Measurements from ENCODE around the gene PAK6.

PAK6 gene

DNA sequence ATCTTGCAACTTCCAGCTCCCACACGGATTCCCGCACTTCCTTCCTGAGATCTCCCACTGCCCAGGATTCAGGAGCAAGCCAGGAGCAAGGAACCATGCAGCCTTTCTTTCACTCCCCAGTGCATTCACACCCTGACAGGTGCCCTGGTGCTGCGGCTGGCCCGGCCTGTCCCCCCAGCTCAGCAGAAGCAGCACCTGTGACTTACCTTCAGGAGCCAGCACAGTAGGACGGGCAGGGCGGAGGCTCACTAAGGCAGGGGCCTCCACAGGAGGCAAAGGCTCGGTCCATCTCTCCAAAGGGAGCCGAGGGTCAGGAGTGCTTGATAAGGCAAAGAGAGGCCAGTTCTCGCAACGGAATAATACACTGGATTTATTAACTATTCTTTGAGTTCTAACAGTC is 39.2 kb downstream of the PAK6 start:
- DNase-seq, result no peak

DNA sequence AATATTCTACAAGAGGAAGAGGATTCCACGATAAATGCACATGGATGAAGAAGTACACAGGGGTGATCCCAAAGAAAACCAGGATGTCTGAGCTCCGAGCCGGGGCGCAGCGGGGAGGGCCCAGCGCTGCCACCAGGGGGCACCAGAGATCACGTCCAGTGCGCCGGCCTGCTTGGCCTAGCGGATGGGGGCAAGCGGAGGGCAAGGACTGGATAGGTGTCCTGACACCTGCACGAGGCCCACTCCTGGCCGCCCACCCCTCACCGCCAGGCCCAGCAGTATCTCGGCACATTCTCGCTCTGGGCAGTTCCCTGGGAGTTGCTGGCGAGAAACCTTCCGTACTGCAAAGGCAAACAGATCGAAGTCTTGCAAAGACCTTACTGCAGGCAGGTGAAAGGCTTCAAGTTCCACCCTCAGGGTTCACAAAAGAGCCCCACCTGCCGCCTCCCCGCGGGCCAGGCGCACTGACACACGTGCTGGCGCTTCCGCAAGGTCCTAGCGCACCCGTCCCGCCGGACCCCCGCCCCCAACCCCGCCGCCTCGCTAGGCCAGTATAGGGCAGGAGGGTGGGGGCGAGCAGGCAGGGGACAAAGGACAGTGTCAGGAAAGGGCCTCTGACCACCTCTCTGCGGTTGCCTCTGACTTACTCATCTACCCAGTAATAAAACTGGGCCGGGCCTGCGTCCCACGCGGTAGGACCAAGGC is 40.7 kb downstream of the PAK6 start:
- peak; percentile 53 for DNase-seq

DNA sequence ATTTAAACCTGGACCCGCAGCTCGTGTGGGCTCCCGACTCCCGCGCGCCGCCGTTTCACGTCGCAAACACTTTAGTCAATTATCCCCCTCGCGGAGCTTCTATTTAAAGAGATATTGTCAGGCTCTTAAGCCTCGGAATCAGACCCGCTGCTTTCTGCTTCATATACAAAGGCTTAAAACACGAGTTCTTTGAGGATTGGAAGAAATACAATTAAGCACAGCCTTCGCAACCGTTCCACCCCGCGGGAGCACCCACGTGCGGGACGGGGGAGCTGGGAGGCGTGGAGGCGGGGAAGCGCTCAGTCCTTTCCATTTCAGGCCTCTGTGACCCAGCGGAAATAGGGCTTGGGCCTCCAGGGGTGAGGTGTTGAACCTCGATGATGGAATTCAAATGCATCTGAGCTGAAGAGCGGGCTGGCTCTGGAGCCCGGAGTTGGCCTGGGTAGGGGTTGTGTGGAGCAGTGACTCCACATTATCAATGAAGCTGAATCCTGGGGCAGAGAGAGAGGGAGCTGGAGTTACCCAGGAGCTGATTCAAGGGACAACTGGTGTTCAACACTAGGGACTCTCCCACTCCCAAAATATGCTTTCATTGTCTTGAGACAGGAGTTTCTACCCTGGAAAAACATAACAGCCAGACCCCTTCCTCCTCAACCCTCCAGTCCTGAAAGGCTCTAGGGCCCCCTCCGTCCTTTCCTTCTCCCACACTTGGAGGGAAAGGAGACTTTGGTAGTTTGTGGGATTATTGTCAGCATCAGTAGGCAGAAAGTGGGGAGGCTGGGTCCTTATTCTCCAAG is 41.6 kb downstream of the PAK6 start:
- no peak for DNase-seq

GRCh38 chr15:40281057-40281800 is 42.4 kb downstream of the PAK6 start:
- no peak for DNase-seq

GRCh38 chr15:40281801-40282146 is 42.9 kb downstream of the PAK6 start:
- DNase-seq, result no peak

- no peak for DNase-seq
Observed at GRCh38 chr15:40282147-40282868, 43.4 kb downstream of the PAK6 start.

DNA sequence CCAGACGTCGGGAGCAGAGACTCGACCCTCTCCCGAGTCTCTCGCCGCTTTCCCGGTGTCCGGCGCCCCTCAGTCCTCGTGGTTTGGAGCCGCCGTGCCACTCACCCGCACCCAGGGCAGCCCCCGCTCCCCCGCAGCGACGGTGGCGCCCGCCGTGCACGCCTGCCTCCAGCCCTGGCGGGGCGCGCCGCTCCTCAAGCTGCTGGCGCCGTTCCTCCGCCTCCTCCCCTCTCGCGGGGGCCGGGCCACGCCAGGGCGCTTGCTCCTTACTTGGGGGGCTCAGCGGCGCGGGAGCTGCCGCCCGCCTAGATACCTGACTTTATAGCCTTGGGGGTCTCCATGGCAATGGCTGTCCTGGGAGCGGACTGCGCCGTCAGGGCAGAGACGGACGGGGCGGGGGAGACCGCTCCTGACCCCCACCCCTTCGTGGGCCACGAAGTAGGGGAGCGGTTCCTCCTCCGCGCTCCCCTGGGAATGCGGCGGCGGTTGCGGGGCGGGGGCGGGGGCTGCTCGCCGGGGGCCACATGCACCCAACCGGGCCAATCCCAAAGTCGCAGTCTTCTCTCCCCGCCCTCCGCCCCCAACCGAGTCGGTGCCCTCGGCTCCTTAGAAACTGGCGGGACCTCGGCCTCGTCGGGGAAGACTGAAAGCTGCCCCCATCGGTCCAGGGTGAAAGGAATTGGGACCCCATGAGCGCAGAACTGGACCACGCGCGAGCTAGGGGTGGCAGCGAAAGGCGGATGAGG is 44.2 kb downstream of the PAK6 start, which contains the start of gene ANKRD63:
ANKRD63 (minus strand) TSS at position 196 of the 746 bp plus-strand sequence. CDS start 478 bp downstream, outside the sequence.
- DNase-seq, result peak; percentile 19

DNA sequence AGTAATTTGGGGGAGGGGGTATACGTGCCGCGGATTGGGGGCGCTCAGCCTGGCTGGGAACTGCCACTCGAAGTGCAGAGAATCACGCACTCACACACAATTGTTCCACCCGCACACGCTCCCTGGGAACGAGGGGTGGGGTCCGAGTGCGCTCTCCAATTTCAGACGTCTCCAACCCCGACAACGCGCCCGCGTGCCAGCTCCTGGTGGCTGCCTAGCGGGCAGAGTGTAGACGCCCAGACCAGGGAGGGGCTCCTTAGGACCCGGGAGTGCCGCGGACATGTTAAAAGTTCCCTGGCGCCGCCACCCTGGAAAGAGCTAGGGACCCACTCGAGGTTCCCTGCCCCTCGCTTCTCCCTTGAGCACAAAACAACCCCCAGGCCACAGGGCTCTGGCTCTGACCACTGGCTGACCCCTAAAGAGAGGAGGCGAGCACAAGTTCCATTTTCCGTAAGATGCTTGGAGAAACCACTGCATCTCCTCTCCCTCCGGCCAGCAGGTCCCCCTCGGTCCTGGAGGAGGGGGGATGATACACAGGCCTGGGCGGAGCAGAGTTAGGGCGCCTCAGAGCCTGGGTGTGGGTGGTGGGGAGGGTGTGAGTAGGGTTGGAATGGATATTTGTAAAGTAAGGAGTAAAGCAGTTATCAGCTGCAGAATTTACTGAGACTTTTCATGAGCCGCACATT is 44.9 kb downstream of the PAK6 start:
- no peak for DNase-seq

DNA sequence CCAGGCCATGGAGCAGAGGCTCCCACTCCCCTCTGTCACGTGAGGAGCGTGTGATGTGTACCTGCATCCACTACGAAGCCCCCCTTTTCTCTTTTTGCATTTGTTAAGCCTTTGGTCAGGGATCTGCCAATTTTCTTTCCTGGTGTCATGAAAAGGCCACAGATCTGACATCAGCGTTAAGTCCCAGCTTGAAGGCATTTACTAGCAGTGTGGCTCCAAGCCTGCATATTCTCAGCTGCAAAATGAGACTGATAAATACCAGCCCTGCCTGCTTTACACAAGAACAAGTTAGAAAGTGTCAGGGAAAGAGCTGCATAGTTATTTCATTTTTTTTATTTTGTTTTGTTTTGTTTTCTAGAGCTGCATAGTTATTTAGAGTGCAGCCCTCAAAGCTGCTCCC is 46.3 kb downstream of the PAK6 start:
- no peak for DNase-seq

GRCh38 chr15:40285554-40286011 is 46.7 kb downstream of the PAK6 start:
- DNase-seq, result no peak

- no peak for DNase-seq
Observed at GRCh38 chr15:40286061-40286532, 47.2 kb downstream of the PAK6 start.

GRCh38 chr15:40286794-40287193 is 47.9 kb downstream of the PAK6 start:
- no peak for DNase-seq

GRCh38 chr15:40287505-40287904 is 48.6 kb downstream of the PAK6 start:
- no peak for DNase-seq

DNA sequence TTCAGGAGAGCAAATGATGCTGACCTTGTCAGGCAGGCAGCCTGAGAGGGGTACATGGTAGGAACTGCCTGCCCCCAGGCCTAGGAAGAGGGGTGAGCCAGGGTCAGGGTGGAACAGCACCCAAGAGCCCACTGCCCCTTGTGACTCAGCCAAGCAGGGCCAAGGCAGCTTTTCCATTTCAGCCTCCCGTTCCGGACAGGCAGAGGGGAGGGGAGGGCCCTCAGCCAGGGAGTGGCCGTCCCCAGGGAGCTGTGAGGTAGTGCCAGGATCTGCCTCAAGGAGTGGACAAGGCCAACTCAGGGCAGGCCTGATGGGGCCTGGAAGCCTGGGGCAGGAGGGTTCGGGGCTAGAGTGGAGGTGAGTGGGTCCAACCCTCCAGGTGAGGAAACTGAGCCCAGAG is 49.1 kb downstream of the PAK6 start:
- DNase-seq, result no peak

DNA sequence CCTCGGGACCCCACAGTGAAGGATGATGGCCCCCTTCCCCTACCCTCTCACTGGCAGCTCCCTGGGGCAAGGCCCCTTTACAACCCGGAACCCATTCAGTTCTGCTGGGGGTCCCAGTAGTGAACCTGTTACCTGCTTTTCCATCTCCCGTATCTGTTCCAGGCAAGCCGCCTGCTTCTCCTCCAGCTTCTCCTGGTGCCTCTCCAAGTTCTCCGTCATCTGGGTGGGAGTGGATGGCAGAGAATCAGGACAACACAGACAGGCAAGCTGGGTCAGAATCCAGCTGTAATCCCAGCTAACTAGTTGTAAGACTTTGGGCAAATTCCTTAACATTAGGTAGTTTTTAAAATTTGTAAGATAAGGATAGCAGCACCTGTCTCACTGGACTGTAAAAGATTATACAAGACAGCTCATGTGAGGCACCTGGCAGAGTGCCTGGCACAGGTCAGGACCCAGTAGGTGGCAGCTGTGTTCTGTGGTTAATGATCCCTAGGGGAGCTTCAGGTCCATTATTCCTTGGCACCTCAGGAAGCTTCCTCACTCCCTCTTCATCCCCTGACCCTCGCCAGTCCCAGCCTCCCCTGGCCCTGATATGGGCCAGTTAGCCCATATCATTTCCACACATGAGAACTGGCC is 50.4 kb downstream of the PAK6 start:
- DNase-seq, result no peak

GRCh38 chr15:40290545-40290917 is 51.7 kb downstream of the PAK6 start:
- no peak for DNase-seq

GRCh38 chr15:40290918-40291574 is 52.2 kb downstream of the PAK6 start:
- DNase-seq, result no peak

DNA sequence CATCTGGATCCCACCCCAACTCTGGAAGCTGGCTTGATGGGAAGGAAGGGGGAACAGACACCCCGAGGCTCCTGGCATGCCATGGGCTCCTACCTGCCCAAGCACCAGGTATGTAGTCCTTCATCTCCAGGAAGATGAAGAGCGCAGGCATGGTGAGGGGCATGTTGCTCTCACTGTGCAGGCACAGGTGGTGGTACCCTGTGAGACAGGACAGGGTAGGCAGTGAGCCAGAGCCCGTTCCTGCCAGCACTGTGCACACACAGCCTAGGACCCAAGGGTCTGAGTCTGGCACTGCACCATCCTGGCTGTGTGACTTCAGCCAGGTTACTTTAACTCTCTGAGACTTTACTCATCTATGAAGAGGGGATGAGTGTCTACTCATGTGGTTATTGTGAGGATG is 53.4 kb downstream of the PAK6 start:
- DNase-seq, result no peak

- no peak for DNase-seq
Observed at GRCh38 chr15:40293006-40293405, 54.1 kb downstream of the PAK6 start.

All from stimulated activated naive CD4-positive, alpha-beta T cell treated with Interleukin-2 at 50 U/mL for 16 hours (primary cell).